Ascending aorta (tissue), 2 donors: ENCODE data around the gene NECAB3. TPM values are rescaled to one million over a fixed set of nuclear protein-coding genes. Genes with fewer than 3 reads are reported as not detected.

ENCODE experiments used
- DNase-seq, 2 donors: peaks; one replicate each; pipeline ENCODE4 v3.0.0-alpha.2; 2019; ENCODE audit warnings: low spot score in 2 of 2
- H3K27ac ChIP-seq, 2 donors: fragments of 200-600 bp; sonication (generic); one replicate each; pipeline ENCODE4 v1.5.1; 2016 to 2017; ENCODE audit warnings: mild to moderate bottlenecking in 1 of 2
- H3K27me3 ChIP-seq: fragments of 200-600 bp; sonication (generic); one replicate; pipeline ENCODE4 v1.5.1; 2017
- H3K36me3 ChIP-seq, 2 donors: fragments of 200-600 bp; sonication (generic); one replicate each; pipeline ENCODE4 v1.5.1; 2016
- H3K4me1 ChIP-seq, 2 donors: fragments of 200-600 bp; sonication (generic); one replicate each; pipeline ENCODE4 v1.5.1; 2016 to 2017; ENCODE audit warnings: mild to moderate bottlenecking in 1 of 2
- H3K4me3 ChIP-seq, 2 donors: fragments of 200-600 bp; sonication (generic); one replicate each; pipeline ENCODE4 v1.5.1; 2016 to 2017; ENCODE audit warnings: mild to moderate bottlenecking in 1 of 2
- H3K9me3 ChIP-seq, 2 donors: fragments of 200-600 bp; sonication (generic); one replicate each; pipeline ENCODE4 v1.5.1; 2016
- CTCF ChIP-seq, 3 experiments: fragments of 200-600 bp in 2 of 3; fragments of 450-650 bp in 1 of 3; sonication (generic) in 2 of 3; IDR thresholded peaks; one replicate each; pipeline ENCODE4 v1.5.1; 2016 to 2019; ENCODE audit warnings: antibody characterized with exemption in 3 of 3, mild to moderate bottlenecking in 1 of 3, moderate library complexity in 1 of 3
- intact Hi-C: fragments of 100-400 bp; cut with DNase I; formaldehyde crosslinking; loops from one replicate; pipeline ENCODE4 v1.15.1; 2023
- total RNA-seq: library from RNA; depleted of rRNA; stranded (reverse); fragments of >200 nt; gene quantifications from one replicate; pipeline ENCODE4 v1.1.0, GENCODE V29; 2016

Gene NECAB3
- total RNA-seq, 1 donor from 2014 or later, result 21.3 TPM

- intact Hi-C loops, result no loop called here
- no peak for TF ChIP-seq CTCF (IDR thresholded peaks at IDR 0.05)
- peaks cover 9 to 12% of the 10 kb centered on the region in 2 donors for H3K36me3 ChIP-seq
- no peaks in the 10 kb centered on the region for H3K27me3 ChIP-seq
- H3K4me3 ChIP-seq, result peak overlapping the region; percentile 81 to 89
- DNase-seq, result peak in 1 of 2 donors; percentile 64
- peaks cover 9 to 26% of the 10 kb centered on the region in 2 donors for H3K4me1 ChIP-seq
- H3K27ac ChIP-seq, result peak overlapping the region; percentile 96
- no peaks in the 10 kb centered on the region for H3K9me3 ChIP-seq
These were observed 10.0 kb downstream of the NECAB3 start for GRCh38 chr20:33664085-33664761.

DNA sequence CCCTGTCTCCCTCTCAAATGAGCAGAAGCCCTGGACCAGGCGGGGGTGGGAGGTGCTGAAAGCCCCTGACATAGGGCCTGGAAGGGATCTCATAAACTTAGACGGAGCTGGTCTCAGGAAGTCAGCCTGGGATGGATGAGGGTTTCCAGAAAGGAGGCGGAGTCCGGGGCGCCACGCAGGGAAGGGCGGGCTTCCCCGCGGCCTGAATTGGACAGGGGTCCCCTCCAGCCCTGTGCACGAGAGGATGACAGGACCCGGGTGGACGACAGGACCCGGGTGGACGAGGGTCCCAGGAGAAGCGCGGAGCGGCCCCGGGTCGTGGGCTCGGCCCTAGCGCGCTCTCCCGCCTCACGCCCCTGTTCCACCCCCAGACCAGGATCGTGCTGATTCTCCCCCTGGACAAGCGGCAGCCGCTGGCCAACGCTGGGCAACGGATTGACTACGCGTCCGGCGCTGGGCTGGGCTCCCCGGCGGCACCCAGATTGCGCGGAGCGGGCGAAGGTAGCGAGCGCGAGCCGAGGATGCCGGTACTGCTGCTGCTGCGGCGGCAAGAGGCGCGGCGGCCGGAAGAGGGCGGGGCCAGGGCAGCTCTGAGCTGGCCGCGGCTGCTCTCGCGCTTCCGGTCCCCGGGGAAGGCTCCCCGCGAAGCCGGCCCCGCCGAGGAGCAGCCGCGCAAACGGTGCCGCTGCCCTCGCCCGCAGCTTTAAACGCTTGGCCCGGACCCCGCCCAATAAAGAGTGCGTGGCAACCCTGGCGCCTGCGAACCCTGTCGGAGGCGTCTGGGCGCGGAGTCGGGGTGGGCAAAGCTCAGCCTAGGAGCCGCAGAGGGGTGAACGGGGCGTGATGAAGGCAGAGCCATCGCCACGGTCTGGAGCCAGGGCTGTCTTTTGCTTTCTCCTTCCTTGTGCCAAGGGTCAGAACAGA lies 10.8 kb downstream of the NECAB3 start:
- intact Hi-C loops, result no loop called here
- peak overlapping the region; percentile 81 to 89 for H3K4me3 ChIP-seq
- peak in 1 of 2 donors; percentile 89 for DNase-seq
- no peaks in the 10 kb centered on the region for H3K27me3 ChIP-seq
- peaks cover 9 to 26% of the 10 kb centered on the region in 2 donors for H3K4me1 ChIP-seq
- H3K36me3 ChIP-seq, result peaks cover 17 to 18% of the 10 kb centered on the region in 2 donors
- TF ChIP-seq CTCF (IDR thresholded peaks at IDR 0.05), result no peak
- H3K27ac ChIP-seq, result peak overlapping the region; percentile 96
- no peaks in the 10 kb centered on the region for H3K9me3 ChIP-seq

DNA sequence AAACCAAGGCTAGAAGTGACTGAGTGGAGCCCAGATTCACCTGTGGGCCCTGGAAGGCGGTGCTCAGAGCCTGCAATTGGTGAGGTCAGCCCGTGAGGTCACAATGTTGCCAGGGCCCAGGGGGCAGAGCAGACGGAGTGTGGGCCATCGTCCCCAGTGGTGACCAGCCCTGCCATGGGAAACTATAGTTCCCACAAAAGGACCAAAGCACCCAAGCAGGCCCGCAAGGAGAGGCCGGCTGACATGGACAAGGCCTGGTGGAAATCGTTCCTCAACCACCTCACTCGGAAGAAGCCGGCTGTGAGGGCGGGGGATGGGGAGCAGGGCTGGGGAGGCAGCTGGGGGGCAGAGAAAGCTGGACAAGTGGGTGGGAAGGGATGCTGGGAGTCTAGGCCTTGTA lies 12.1 kb downstream of the NECAB3 start, which contains the start of gene C20orf144:
Gene C20orf144, plus strand, starts transcription at position 156 of the 400 bp plus-strand sequence. Its CDS starts 19 bp downstream, at position 175.
- H3K4me1 ChIP-seq, result peaks cover 5 to 21% of the 10 kb centered on the region in 2 donors
- DNase-seq, result no peak
- H3K4me3 ChIP-seq, result peak within 1 kb of the TSS; percentile 81 to 89
- H3K9me3 ChIP-seq, result no peaks in the 10 kb centered on the region
- peak within 1 kb of the TSS; percentile 96 for H3K27ac ChIP-seq
- no peaks in the 10 kb centered on the region for H3K27me3 ChIP-seq
- no peak for TF ChIP-seq CTCF (IDR thresholded peaks at IDR 0.05)
- intact Hi-C loops, result no loop called here
- H3K36me3 ChIP-seq, result peaks cover 30 to 31% of the 10 kb centered on the region in 2 donors

GRCh38 chr20:33660685-33661058 lies 13.6 kb downstream of the NECAB3 start:
- intact Hi-C loops, result no loop called here
- Histone ChIP-seq H3K36me3 (peaks cover 33 to 36% of the 10 kb centered on the region in 2 donors), H3K27me3 (no peaks in the 10 kb centered on the region), H3K4me3 (no peak overlapping the region), H3K27ac (no peak overlapping the region), H3K9me3 (no peaks in the 10 kb centered on the region), H3K4me1 (peaks cover 5 to 14% of the 10 kb centered on the region in 2 donors)
- no peak for TF ChIP-seq CTCF (IDR thresholded peaks at IDR 0.05)
- no peak for DNase-seq

GRCh38 chr20:33660035-33660684 lies 14.1 kb downstream of the NECAB3 start:
- peaks cover 33 to 36% of the 10 kb centered on the region in 2 donors for H3K36me3 ChIP-seq
- no peaks in the 10 kb centered on the region for H3K27me3 ChIP-seq
- H3K27ac ChIP-seq, result no peak overlapping the region
- intact Hi-C loops, result no loop called here
- no peaks in the 10 kb centered on the region for H3K9me3 ChIP-seq
- DNase-seq, result peak in 1 of 2 donors; percentile 60
- H3K4me1 ChIP-seq, result peaks cover 5 to 13% of the 10 kb centered on the region in 2 donors
- H3K4me3 ChIP-seq, result no peak overlapping the region
- TF ChIP-seq CTCF (IDR thresholded peaks at IDR 0.05), result no peak
